Measurements from ENCODE around the gene ARHGEF11.

ARHGEF11 gene

GRCh38 chr1:156951371-156951770 lies 94.2 kb downstream of the ARHGEF11 start:
- peaks cover 18% of the 10 kb centered on the region for H3K36me3 ChIP-seq (ENCODE audit: control insufficient read depth, insufficient read depth, low read length)
- no peak overlapping the region for H3K4me3 ChIP-seq (replicated peaks; ENCODE audit: low read depth, low read length)
- TF ChIP-seq CTCF (IDR thresholded peaks at IDR 0.05; ENCODE audit: insufficient read depth, low read length, poor library complexity, severe bottlenecking), result no peak
- no peaks in the 10 kb centered on the region for H3K27me3 ChIP-seq (replicated peaks; ENCODE audit: control insufficient read depth, insufficient read depth, low read length)
- no peak for DNase-seq (ENCODE audit: extremely low read depth, insufficient read length)

GRCh38 chr1:156949127-156949526 lies 96.4 kb downstream of the ARHGEF11 start:
- Histone ChIP-seq H3K36me3 (ENCODE audit: control insufficient read depth, insufficient read depth, low read length) (peaks cover 17% of the 10 kb centered on the region), H3K27me3 (replicated peaks; ENCODE audit: control insufficient read depth, insufficient read depth, low read length) (no peaks in the 10 kb centered on the region), H3K4me3 (replicated peaks; ENCODE audit: low read depth, low read length) (no peak overlapping the region)
- no peak for TF ChIP-seq CTCF (IDR thresholded peaks at IDR 0.05; ENCODE audit: insufficient read depth, low read length, poor library complexity, severe bottlenecking)
- no peak for DNase-seq (ENCODE audit: extremely low read depth, insufficient read length)

GRCh38 chr1:156948708-156949107 lies 96.8 kb downstream of the ARHGEF11 start:
- H3K36me3 ChIP-seq (ENCODE audit: control insufficient read depth, insufficient read depth, low read length), result peaks cover 19% of the 10 kb centered on the region
- TF ChIP-seq CTCF (IDR thresholded peaks at IDR 0.05; ENCODE audit: insufficient read depth, low read length, poor library complexity, severe bottlenecking), result peak; percentile 26
- DNase-seq (ENCODE audit: extremely low read depth, insufficient read length), result no peak

GRCh38 chr1:156947818-156948525 lies 97.6 kb downstream of the ARHGEF11 start:
- Histone ChIP-seq H3K4me3 (replicated peaks; ENCODE audit: low read depth, low read length) (no peak overlapping the region), H3K36me3 (ENCODE audit: control insufficient read depth, insufficient read depth, low read length) (peaks cover 20% of the 10 kb centered on the region), H3K27me3 (replicated peaks; ENCODE audit: control insufficient read depth, insufficient read depth, low read length) (no peaks in the 10 kb centered on the region)
- no peak for DNase-seq (ENCODE audit: extremely low read depth, insufficient read length)
- TF ChIP-seq CTCF (IDR thresholded peaks at IDR 0.05; ENCODE audit: insufficient read depth, low read length, poor library complexity, severe bottlenecking), result no peak

More at GRCh38 chr1:156948708-156949107, 96.8 kb downstream of the ARHGEF11 start:
- Histone ChIP-seq H3K4me3 (replicated peaks; ENCODE audit: low read depth, low read length) (no peak overlapping the region), H3K27me3 (replicated peaks; ENCODE audit: control insufficient read depth, insufficient read depth, low read length) (no peaks in the 10 kb centered on the region)

- DNase-seq (ENCODE audit: extremely low read depth, insufficient read length), result no peak
- no peak for TF ChIP-seq CTCF (IDR thresholded peaks at IDR 0.05; ENCODE audit: insufficient read depth, low read length, poor library complexity, severe bottlenecking)
- no peak overlapping the region for H3K4me3 ChIP-seq (replicated peaks; ENCODE audit: low read depth, low read length)
- H3K27me3 ChIP-seq (replicated peaks; ENCODE audit: control insufficient read depth, insufficient read depth, low read length), result no peaks in the 10 kb centered on the region
- H3K36me3 ChIP-seq (ENCODE audit: control insufficient read depth, insufficient read depth, low read length), result peaks cover 22% of the 10 kb centered on the region
Observed at GRCh38 chr1:156947127-156947526, 98.4 kb downstream of the ARHGEF11 start.

Measured in GM06990 (cell line).